BLaER1 treated with 17β-estradiol and CSF1 and Interleukin-3, amounts not matched to agents 10 nM and 100 nM (cell line): ENCODE data around the gene DLD.
A peak's percentile ranks its signal among the peaks of the same experiment; 100 is the strongest.
"Not testable (repeated sequence)": the region's sequence is repeated elsewhere in the genome, so short reads cannot be mapped to it uniquely, and the experiment has no call there.

Experiments used
- H3K27ac ChIP-seq, 11 experiments: shearing (Covaris generic); formaldehyde crosslinking; 2 replicates each; pipeline ENCODE4 v1.8.1; 2022
- H3K27me3 ChIP-seq, 11 experiments: shearing (Covaris generic); formaldehyde crosslinking; 2 replicates each; pipeline ENCODE4 v1.8.1; 2022
- H3K36me3 ChIP-seq, 11 experiments: shearing (Covaris generic); formaldehyde crosslinking; 2 replicates each; pipeline ENCODE4 v1.8.1; 2022
- H3K4me1 ChIP-seq, 10 experiments: shearing (Covaris generic); formaldehyde crosslinking; 2 replicates each; pipeline ENCODE4 v1.8.1; 2022
- H3K4me2 ChIP-seq, 11 experiments: shearing (Covaris generic); formaldehyde crosslinking; 2 replicates each; pipeline ENCODE4 v1.8.1; 2022
- H3K4me3 ChIP-seq, 10 experiments: shearing (Covaris generic); formaldehyde crosslinking; 2 replicates each; pipeline ENCODE4 v1.8.1; 2022
- H3K9ac ChIP-seq, 11 experiments: shearing (Covaris generic); formaldehyde crosslinking; 2 replicates each; pipeline ENCODE4 v1.8.1; 2022
- H3K9me3 ChIP-seq, 11 experiments: shearing (Covaris generic); formaldehyde crosslinking; replicated peaks in 1 of 11; 2 replicates each; pipeline ENCODE4 v1.8.1; 2022
- H4K20me1 ChIP-seq, 11 experiments: shearing (Covaris generic); formaldehyde crosslinking; 2 replicates each; pipeline ENCODE4 v1.8.1; 2022
- Cebpa-rat ChIP-seq, 11 experiments: shearing (Covaris generic); IDR thresholded peaks; 2 replicates each; pipeline ENCODE4 v1.8.1; 2022

Gene DLD

DNA sequence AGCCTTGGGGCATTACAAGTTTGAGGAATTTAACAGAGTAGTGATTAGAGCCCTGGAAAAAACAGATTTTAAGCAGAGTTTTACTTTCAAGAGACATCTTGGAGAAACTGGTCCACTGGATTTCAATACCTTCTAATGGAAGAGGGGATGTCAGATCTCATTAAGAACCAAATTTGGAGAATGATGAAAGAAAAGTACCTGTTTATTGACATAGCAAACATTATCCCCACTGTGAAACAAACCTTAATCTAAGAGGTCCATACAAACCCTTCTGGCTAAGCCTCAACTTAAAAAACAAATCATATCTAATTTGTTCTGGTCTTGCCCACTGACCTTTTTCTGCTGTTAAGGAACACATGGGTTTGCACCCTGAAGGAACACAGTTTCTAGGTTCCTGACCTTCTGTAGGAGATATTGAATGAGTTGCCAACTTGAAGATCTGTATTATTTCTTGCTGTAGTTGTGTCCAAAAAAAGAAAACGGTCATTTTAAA is 58.5 kb downstream of the DLD start:
- Histone ChIP-seq H3K27me3 (no peaks in the 10 kb centered on the region), H3K4me2 (peak overlapping the region in 2 of 11 experiments; percentile 6 to 49; a peak in 4 of 22 replicates), H3K36me3 (no peaks in the 10 kb centered on the region), H3K27ac (no peak overlapping the region), H3K4me3 (no peak overlapping the region), H3K9ac (no peak overlapping the region), H3K4me1 (peaks cover 0 to 14% (median 0%) of the 10 kb centered on the region in 10 experiments; a peak in 5 of 20 replicates), H3K9me3 (no peaks in the 10 kb centered on the region), H4K20me1 (no peaks in the 10 kb centered on the region)
- no peak for TF ChIP-seq Cebpa-rat (IDR thresholded peaks at IDR 0.05)

DNA sequence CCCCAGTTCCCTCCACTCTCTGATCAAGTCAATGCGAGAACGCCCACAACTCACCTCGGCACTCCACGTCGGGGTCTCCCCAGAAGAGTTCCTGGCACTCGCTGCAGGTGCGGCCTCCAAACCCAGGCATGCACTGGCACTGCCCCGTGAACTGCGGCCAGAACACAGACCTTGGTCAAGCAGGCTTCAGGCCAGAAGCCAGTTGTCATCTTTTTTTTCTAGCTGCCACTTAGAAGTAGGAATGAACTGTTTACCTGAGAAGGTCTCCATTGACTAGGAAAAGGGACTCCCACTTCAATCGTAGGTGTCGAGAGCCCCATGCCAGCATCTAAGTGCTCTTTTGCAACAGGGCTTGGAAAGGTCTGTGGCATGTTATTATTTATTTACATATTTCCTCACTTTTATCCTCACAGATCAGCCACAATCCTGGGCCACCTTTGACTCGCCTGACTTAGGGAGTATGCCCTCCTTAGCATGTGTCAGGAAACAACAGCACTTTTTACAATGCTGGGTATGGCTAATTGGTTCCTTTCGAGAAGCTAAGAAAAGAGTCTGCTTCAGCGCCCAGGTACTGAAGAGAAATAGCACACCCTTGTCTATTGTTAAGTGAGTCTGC is 60.3 kb downstream of the DLD start:
- Histone ChIP-seq H3K27me3 (no peaks in the 10 kb centered on the region), H4K20me1 (no peaks in the 10 kb centered on the region), H3K27ac (no peak overlapping the region), H3K4me1 (peaks cover 0 to 14% (median 0%) of the 10 kb centered on the region in 10 experiments; a peak in 5 of 20 replicates), H3K4me2 (no peak overlapping the region), H3K9ac (no peak overlapping the region), H3K9me3 (no peaks in the 10 kb centered on the region), H3K4me3 (no peak overlapping the region), H3K36me3 (no peaks in the 10 kb centered on the region)
- TF ChIP-seq Cebpa-rat (IDR thresholded peaks at IDR 0.05): no peak

DNA sequence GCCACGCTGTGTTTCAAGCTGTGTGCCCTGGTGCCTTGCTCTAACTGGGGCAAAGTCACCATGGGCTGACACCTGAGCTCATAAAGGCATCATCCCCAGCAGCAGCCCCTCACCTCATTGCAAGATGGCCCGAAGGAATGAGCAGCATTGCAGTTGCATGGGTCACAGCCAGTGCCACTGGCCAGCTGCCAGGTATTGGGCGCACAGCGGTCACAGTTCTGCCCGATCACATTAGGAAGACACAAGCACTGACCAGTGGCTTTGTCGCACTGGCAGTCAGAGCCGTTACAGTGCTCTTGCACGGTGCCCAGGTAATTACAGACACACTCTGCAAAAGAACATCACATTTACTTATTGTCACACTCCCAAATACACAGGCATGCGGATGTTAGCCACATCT is 60.9 kb downstream of the DLD start:
- no peak for TF ChIP-seq Cebpa-rat (IDR thresholded peaks at IDR 0.05)
- Histone ChIP-seq H3K4me3 (no peak overlapping the region), H3K27ac (no peak overlapping the region), H3K27me3 (no peaks in the 10 kb centered on the region), H3K9me3 (no peaks in the 10 kb centered on the region), H4K20me1 (no peaks in the 10 kb centered on the region), H3K4me1 (peaks cover 0 to 14% (median 0%) of the 10 kb centered on the region in 10 experiments; a peak in 5 of 20 replicates), H3K4me2 (no peak overlapping the region), H3K9ac (no peak overlapping the region), H3K36me3 (no peaks in the 10 kb centered on the region)

DNA sequence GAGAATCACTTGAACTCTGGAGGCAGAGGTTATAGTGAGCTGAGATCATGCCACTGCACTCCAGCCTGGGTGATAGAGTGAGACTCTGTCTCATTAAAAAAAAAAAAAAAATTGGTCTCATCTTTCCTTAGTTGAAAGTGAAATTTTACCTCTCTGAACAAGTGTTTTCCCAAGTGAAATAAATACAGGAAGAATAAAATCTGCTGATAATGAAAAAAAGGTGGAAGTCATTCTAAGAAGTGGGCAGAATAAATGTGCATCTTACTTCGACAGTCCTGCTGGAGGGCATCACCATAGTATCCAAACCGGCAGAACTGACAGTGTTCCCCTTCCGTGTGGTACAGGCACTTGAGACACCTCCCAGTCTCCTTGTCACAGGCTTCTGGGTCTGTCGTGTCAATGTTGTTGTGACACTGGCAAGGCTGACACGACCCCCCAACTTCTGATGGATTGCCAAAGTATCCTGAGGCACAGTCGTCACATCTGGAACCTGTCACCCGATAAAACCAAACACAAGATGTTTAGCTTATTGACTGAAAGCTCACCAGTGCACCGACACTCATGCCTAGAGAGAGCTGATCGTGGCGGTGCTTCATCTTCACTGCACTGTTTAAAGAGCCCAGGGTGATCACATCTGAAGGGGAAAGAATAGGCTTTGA is 62.4 kb downstream of the DLD start:
- H3K4me2 ChIP-seq: no peak overlapping the region
- no peaks in the 10 kb centered on the region for H3K27me3 ChIP-seq
- no peak overlapping the region for H3K4me3 ChIP-seq
- peaks cover 0 to 21% (median 0%) of the 10 kb centered on the region in 10 experiments; a peak in 6 of 20 replicates for H3K4me1 ChIP-seq
- no peak overlapping the region for H3K27ac ChIP-seq
- TF ChIP-seq Cebpa-rat (IDR thresholded peaks at IDR 0.05): no peak
- no peaks in the 10 kb centered on the region for H3K9me3 ChIP-seq
- no peaks in the 10 kb centered on the region for H3K36me3 ChIP-seq
- H4K20me1 ChIP-seq: no peaks in the 10 kb centered on the region
- H3K9ac ChIP-seq: no peak overlapping the region

DNA sequence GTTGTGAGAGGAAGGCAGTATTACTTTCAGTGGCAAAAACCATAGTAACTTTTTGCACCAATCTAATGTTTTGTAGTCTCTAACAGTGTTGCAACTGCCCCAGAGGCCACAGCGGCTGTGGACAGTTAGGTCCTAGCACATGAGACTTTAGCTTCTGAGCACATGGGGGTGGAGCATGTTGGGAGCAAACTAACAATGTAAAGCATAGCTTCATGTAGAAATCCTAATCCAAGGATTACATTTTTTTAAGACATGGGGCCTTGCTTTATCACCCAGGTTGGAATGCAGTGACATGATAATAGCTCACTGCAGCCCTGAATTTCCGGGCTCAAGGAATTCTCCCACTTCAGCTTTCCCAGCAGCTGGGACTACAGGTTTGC is 62.9 kb downstream of the DLD start:
- H3K27ac ChIP-seq: no peak overlapping the region
- H3K4me1 ChIP-seq: peaks cover 0 to 21% (median 0%) of the 10 kb centered on the region in 10 experiments; a peak in 6 of 20 replicates
- TF ChIP-seq Cebpa-rat (IDR thresholded peaks at IDR 0.05): no peak

DNA sequence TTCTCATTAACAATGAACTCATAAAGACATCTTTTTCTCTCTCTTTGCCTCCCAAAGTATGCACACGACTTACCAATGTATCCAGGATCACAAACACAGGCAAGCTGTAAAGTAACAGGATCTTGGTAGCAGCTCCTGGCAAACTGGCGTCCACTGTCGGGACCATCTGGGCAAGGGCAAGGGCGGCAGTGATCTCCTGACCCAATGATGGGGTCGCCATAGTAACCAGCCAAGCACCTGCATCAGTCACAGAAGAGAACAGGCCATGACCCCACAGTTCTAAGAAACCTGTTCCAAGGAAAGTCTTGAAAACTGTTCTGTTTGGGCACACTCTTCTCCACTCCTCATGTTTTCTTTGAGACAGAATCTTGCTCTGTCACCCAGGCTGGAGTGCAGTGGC is 64.4 kb downstream of the DLD start:
- H3K27me3 ChIP-seq: no peaks in the 10 kb centered on the region
- peaks cover 0 to 29% (median 0%) of the 10 kb centered on the region in 10 experiments; a peak in 6 of 20 replicates for H3K4me1 ChIP-seq

More for the DNA sequence above, 62.9 kb downstream of the DLD start:
- Histone ChIP-seq H3K36me3 (no peaks in the 10 kb centered on the region), H3K9ac (no peak overlapping the region), H3K4me3 (no peak overlapping the region), H4K20me1 (no peaks in the 10 kb centered on the region), H3K27me3 (no peaks in the 10 kb centered on the region), H3K4me2 (no peak overlapping the region), H3K9me3 (no peaks in the 10 kb centered on the region)

DNA sequence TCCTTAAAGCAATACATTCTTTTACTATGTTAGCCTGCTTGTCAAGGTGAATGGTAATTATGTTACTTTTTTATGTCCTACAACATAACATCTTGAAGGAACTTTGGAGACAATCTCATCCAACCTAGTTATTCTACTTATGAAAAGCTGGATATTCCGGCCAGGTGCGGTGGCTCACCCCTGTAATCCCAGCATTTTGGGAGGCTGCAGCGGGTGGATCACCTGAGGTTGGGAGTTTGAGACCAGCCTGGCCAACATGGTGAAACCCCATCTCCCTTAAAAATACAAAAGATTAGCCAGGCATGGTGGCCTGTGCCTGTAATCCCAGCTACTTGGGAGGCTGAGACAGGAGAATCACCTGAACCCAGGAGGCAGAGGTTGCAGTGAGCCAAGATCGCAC is 66.0 kb downstream of the DLD start:
- not testable (repeated sequence) for H3K9ac ChIP-seq, H3K9me3 ChIP-seq, H4K20me1 ChIP-seq, H3K4me3 ChIP-seq, H3K27ac ChIP-seq, H3K4me2 ChIP-seq, H3K36me3 ChIP-seq, H3K27me3 ChIP-seq
- peaks cover 0 to 29% (median 0%) of the 10 kb centered on the region in 10 experiments; a peak in 6 of 20 replicates for H3K4me1 ChIP-seq

More for the DNA sequence above, 64.4 kb downstream of the DLD start:
- no peak overlapping the region for H3K4me3 ChIP-seq
- no peak overlapping the region for H3K4me2 ChIP-seq
- no peak for TF ChIP-seq Cebpa-rat (IDR thresholded peaks at IDR 0.05)
- no peak overlapping the region for H3K9ac ChIP-seq
- H3K9me3 ChIP-seq: no peaks in the 10 kb centered on the region
- H4K20me1 ChIP-seq: no peaks in the 10 kb centered on the region
- H3K27ac ChIP-seq: no peak overlapping the region
- no peaks in the 10 kb centered on the region for H3K36me3 ChIP-seq

DNA sequence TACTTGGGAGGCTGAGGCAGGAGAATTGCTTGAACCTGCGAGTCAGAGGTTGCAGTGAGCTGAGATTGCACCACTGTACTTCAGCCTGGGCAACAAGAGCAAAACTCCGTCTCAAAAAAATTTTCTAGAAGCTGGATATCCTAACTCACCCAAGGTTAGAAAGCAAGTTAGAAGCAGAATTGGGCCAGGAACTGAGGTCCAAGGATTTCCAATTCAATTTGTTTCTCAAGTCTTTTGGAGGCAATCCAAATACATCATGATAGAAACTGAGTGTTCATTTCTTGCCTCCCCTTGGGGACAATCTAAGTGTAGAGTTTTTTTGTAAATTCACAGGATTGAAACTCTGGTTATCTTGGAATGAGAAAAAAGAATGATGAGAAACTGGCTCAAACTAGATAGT is 66.5 kb downstream of the DLD start:
- no peak for TF ChIP-seq Cebpa-rat (IDR thresholded peaks at IDR 0.05)
- H3K9ac ChIP-seq: no peak overlapping the region
- no peak overlapping the region for H3K4me3 ChIP-seq
- H3K9me3 ChIP-seq: no peaks in the 10 kb centered on the region
- H4K20me1 ChIP-seq: no peaks in the 10 kb centered on the region
- peak overlapping the region in 1 of 11 experiments; percentile 70; a peak in 2 of 22 replicates for H3K4me2 ChIP-seq
- H3K27me3 ChIP-seq: no peaks in the 10 kb centered on the region
- peaks cover 0 to 29% (median 0%) of the 10 kb centered on the region in 10 experiments; a peak in 6 of 20 replicates for H3K4me1 ChIP-seq
- no peak overlapping the region for H3K27ac ChIP-seq
- no peaks in the 10 kb centered on the region for H3K36me3 ChIP-seq

DNA sequence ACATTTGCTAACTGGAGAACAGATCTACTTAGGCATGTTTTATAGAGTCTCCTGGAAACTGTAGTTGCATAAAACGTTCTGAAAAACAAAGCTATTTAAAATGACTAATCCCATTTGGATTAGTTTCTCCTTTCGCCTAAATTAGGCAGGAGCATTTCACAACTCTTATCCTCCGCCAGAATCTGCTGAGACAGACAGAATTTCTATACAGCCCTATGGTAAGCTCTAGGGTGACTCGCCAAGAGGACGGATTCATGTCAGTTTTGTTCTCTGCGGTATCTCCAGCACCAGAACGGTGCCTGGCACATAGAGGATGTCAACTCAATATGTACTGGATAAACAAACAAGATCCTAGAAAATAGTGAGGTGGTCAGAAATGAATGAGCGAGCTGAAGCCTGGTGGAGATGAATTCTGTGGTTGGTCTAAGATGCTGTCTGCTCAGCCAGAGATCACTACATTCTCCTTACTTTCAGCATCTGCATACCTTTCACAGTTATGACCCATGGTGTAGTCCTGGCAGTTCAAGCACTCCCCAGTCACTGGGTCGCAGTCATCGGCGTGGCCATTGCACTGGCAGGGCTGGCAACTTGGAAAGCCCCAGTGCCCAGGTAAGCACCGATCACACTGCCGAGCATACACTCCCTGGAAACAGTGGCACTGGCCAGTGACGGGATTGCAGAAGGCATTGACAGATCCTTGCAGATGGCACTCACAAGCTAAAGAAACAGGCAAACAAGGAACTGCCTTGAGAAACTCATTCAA is 68.0 kb downstream of the DLD start:
- peak overlapping the region in 3 of 11 experiments; percentile 44 to 71 (median 70); a peak in 6 of 22 replicates for H3K4me2 ChIP-seq
- H3K4me1 ChIP-seq: peaks cover 0 to 29% (median 0%) of the 10 kb centered on the region in 10 experiments; a peak in 6 of 20 replicates
- H4K20me1 ChIP-seq: no peaks in the 10 kb centered on the region
- no peak overlapping the region for H3K4me3 ChIP-seq
- H3K36me3 ChIP-seq: no peaks in the 10 kb centered on the region
- no peak overlapping the region for H3K9ac ChIP-seq
- H3K9me3 ChIP-seq: no peaks in the 10 kb centered on the region
- H3K27ac ChIP-seq: peak overlapping the region in 2 of 11 experiments; percentile 4 to 59; a peak in 2 of 22 replicates
- no peaks in the 10 kb centered on the region for H3K27me3 ChIP-seq
- TF ChIP-seq Cebpa-rat (IDR thresholded peaks at IDR 0.05): no peak; a peak in 1 of 22 replicates
